A549 (cell line): ENCODE data around the gene TRMT1. TPM values are rescaled to one million over a fixed set of nuclear protein-coding genes. Genes with fewer than 3 reads are reported as not detected.

ENCODE experiments used
- ATAC-seq, 2 experiments: fragments of 200-7000 bp in 1 of 2; fragments of >200 bp in 1 of 2; cut with Nextera tagmentation in 1 of 2; cut with Tn5 transposase in 1 of 2; 3 replicates each; pipeline versions ENCODE4 v1.8.0 to v1.9.1; 2018 to 2020; ENCODE audit warnings: mild to moderate bottlenecking in 1 of 2, moderate library complexity in 1 of 2
- CTCF ChIA-PET: fragments of 300-600 bp; sonication (Branson Sonifier 250); formaldehyde crosslinking; extraction: SDS; loops from one replicate; lab custom pipeline; 2021; ENCODE audit warnings: antibody characterized with exemption, inconsistent platforms; lab: Yijun Ruan, JAX
- POLR2A ChIA-PET: fragments of 350-600 bp; formaldehyde crosslinking; extraction: SDS; loops from one replicate; lab custom pipeline; 2021; ENCODE audit warnings: antibody characterized with exemption, inconsistent platforms; lab: Yijun Ruan, JAX
- DNase-seq, 2 experiments: peaks; one replicate each; pipeline versions ENCODE4 v3.0.0 to v3.0.0-alpha.2; 2011 to 2016; ENCODE audit warnings: low read depth in 1 of 2, low spot score in 1 of 2
- FAIRE-seq: peaks from 2 replicates; lab custom pipeline; 2011; peaks lifted over from hg19 to GRCh38; lab: Jason Lieb, UNC
- H3K27ac ChIP-seq, 2 experiments: fragments of >200 bp; sonication (Bioruptor Twin); formaldehyde crosslinking; 3 replicates each; pipeline ENCODE4 v1.5.1; 2016 to 2017
- H3K4me1 ChIP-seq: fragments of >200 bp; sonication (Bioruptor Twin); formaldehyde crosslinking; 3 replicates; pipeline ENCODE4 v1.6.1; 2016
- H3K4me2 ChIP-seq: fragments of >200 bp; sonication (Bioruptor Twin); formaldehyde crosslinking; 3 replicates; pipeline ENCODE4 v1.6.1; 2016
- H3K4me3 ChIP-seq: fragments of >200 bp; sonication (Bioruptor Twin); formaldehyde crosslinking; 3 replicates; pipeline ENCODE4 v1.5.1; 2016
- H3K9me3 ChIP-seq: fragments of >200 bp; sonication (Bioruptor Twin); formaldehyde crosslinking; 3 replicates; pipeline ENCODE4 v1.6.1; 2016
- BCL3 ChIP-seq: fragments of >200 bp; sonication (Bioruptor Twin); formaldehyde crosslinking; IDR thresholded peaks from 3 replicates; pipeline ENCODE4 v1.6.1; 2016
- CBX2 ChIP-seq: fragments of 200-600 bp; sonication (generic); IDR thresholded peaks from 2 replicates; pipeline ENCODE4 v1.6.1; 2016; ENCODE audit warnings: low read depth, mild to moderate bottlenecking, borderline replicate concordance
- CBX8 ChIP-seq: fragments of 200-600 bp; sonication (generic); IDR thresholded peaks from 2 replicates; pipeline ENCODE4 v1.6.1; 2016
- CTCF ChIP-seq: fragments of >200 bp; sonication (Bioruptor Twin); formaldehyde crosslinking; IDR thresholded peaks from 3 replicates; pipeline ENCODE4 v1.5.1; 2016
- EHMT2 ChIP-seq: fragments of 200-600 bp; sonication (generic); IDR thresholded peaks from 2 replicates; pipeline ENCODE4 v1.6.1; 2016; ENCODE audit warnings: antibody characterized with exemption, low read depth, mild to moderate bottlenecking, moderate library complexity
- ELK1 ChIP-seq: fragments of 150-350 bp; IDR thresholded peaks from 2 replicates; pipeline ENCODE4 v1.6.1; 2014; ENCODE audit warnings: low read depth, mild to moderate bottlenecking, low read length
- FOSL2 ChIP-seq, 2 experiments: fragments of 450-650 bp in 1 of 2; fragments of >200 bp in 1 of 2; sonication (Bioruptor Twin) in 1 of 2; formaldehyde crosslinking; IDR thresholded peaks; 2 replicates each; pipeline versions ENCODE4 v1.5.0 to v1.6.1; 2016 to 2020; ENCODE audit warnings: mild to moderate bottlenecking in 1 of 2, moderate library complexity in 1 of 2
- GATA3 ChIP-seq: IDR thresholded peaks from 2 replicates; pipeline ENCODE4 v1.6.1; 2012; ENCODE audit warnings: borderline replicate concordance
- HES2 ChIP-seq: fragments of >200 bp; sonication (Bioruptor Twin); formaldehyde crosslinking; IDR thresholded peaks from 2 replicates; pipeline ENCODE4 v1.6.1; 2016
- HEYL ChIP-seq: fragments of 250-450 bp; sonication (Bioruptor Pico); IDR thresholded peaks from 2 replicates; pipeline ENCODE4 v1.8.0; 2021; ENCODE audit warnings: mild to moderate bottlenecking, moderate library complexity
- HMGXB4 ChIP-seq: fragments of 250-450 bp; sonication (Bioruptor Pico); IDR thresholded peaks from 2 replicates; pipeline ENCODE4 v1.5.0; 2021; ENCODE audit warnings: mild to moderate bottlenecking, moderate library complexity, borderline replicate concordance
- HOXA7 ChIP-seq: fragments of 250-450 bp; sonication (Bioruptor Pico); IDR thresholded peaks from 2 replicates; pipeline ENCODE4 v1.5.0; 2020; ENCODE audit warnings: mild to moderate bottlenecking, moderate library complexity
- KDM1A ChIP-seq: fragments of 200-600 bp; sonication (generic); IDR thresholded peaks from 2 replicates; pipeline ENCODE4 v1.6.1; 2016; ENCODE audit warnings: low read depth, mild to moderate bottlenecking
- MAZ ChIP-seq: fragments of 150-350 bp; IDR thresholded peaks from 2 replicates; pipeline ENCODE4 v1.6.1; 2014; ENCODE audit warnings: antibody characterized with exemption, low read depth, low read length, borderline replicate concordance
- MYC ChIP-seq: IDR thresholded peaks from 2 replicates; pipeline ENCODE4 v1.6.1; 2012; ENCODE audit warnings: mild to moderate bottlenecking, inconsistent platforms, low read length, improper control_type of control experiment, borderline replicate concordance
- NFE2L2 ChIP-seq: fragments of 150-350 bp; conservative IDR thresholded peaks from 2 replicates; pipeline ENCODE4 v1.6.1; 2014; ENCODE audit warnings: low read length
- NPAS2 ChIP-seq: fragments of 250-450 bp; sonication (Bioruptor Pico); IDR thresholded peaks from 2 replicates; pipeline ENCODE4 v1.8.0; 2022; ENCODE audit warnings: mild to moderate bottlenecking, moderate library complexity, borderline replicate concordance
- USF2 ChIP-seq: fragments of 450-650 bp; IDR thresholded peaks from 2 replicates; pipeline ENCODE4 v1.6.1; 2014; ENCODE audit warnings: antibody characterized with exemption
- ZSCAN20 ChIP-seq: fragments of 250-450 bp; sonication (Bioruptor Pico); IDR thresholded peaks from 2 replicates; pipeline ENCODE4 v1.8.0; 2022; ENCODE audit warnings: mild to moderate bottlenecking, moderate library complexity
- WGBS: methylation state at CpG from one replicate; pipeline ENCODE4 v1.1.6; 2017; ENCODE audit errors: missing lambda C conversion rate; 5-methylcytosine and 5-hydroxymethylcytosine counted together
- polyA plus RNA-seq, 4 experiments: library from polyadenylated mRNA; depleted of rRNA in 3 of 4; stranded (reverse); fragments of >200 nt; fragmentation: RNase III in 1 of 4; extraction: RNeasy Plus Mini Kit Qiagen cat#74134 plus additional on column Dnase treatment in 1 of 4; gene quantifications; 2 replicates in 3 of 4; 3 replicates in 1 of 4; pipeline ENCODE4 v1.2.3, GENCODE V29; 2011 to 2017

TRMT1 gene
- polyA plus RNA-seq, 2 of the 4 experiments (the other 2 are of a cell fraction) = 18.2 to 29.8 TPM

- no peak for TF ChIP-seq USF2
- no peak for TF ChIP-seq HOXA7 (CRISPR knock-in tag)
- TF ChIP-seq MAZ = no peak
These were observed 12.8 kb upstream of the TRMT1 start (continued) for GRCh38 chr19:13129384-13129783.

- no CpG with 5 or more reads among the region's 1 CpG for WGBS
- ChIA-PET POLR2A (no interaction called here), CTCF (interaction anchor here (0.6 to 1.6 kb wide), 6 partner anchors 8 to 246 kb away, joined by 3 to 6 read pairs (median 4); no protein-coding TSS in a partner anchor)
- 0 out of 6 replicates have a peak overlapping the region, but pooled peaks of 1 of the 2 experiments have one; percentile 35 for H3K27ac ChIP-seq
- no peak for TF ChIP-seq GATA3
- no peak overlapping the region for H3K4me2 ChIP-seq
- H3K4me1 ChIP-seq = no peaks in the 10 kb centered on the region
- no peak for FAIRE-seq
- H3K4me3 ChIP-seq = no peak overlapping the region
- peak in 1 of 2 experiments; percentile 47; a peak in 3 of 6 replicates for ATAC-seq
- H3K9me3 ChIP-seq = no peaks in the 10 kb centered on the region
- DNase-seq = no peak
These were observed 12.0 kb upstream of the TRMT1 start for GRCh38 chr19:13128583-13128982.

GRCh38 chr19:13127811-13128575 lies 11.5 kb upstream of the TRMT1 start:
- POLR2A ChIA-PET = interaction anchor here (0.7 kb wide), 1 partner anchor 88 kb away, joined by 4 read pairs; no protein-coding TSS in a partner anchor
- H3K27ac ChIP-seq = 0 out of 6 replicates have a peak overlapping the region, but pooled peaks of 1 of the 2 experiments have one; percentile 35

GRCh38 chr19:13127051-13127450 lies 10.5 kb upstream of the TRMT1 start:
- TF ChIP-seq CBX8 (no peak), MYC (no peak), CTCF (no peak), HOXA7 (CRISPR knock-in tag) (no peak), ZSCAN20 (CRISPR knock-in tag) (no peak), CBX2 (no peak), NPAS2 (CRISPR knock-in tag) (no peak), HES2 (no peak), HMGXB4 (CRISPR knock-in tag) (no peak), HEYL (CRISPR knock-in tag) (no peak), FOSL2 (IDR thresholded peaks at IDR 0.05) (no peak), FOSL2 (CRISPR knock-in tag; IDR thresholded peaks at IDR 0.05) (no peak), BCL3 (no peak)
- TF ChIP-seq, all 56 proteins: peak for 0
- 91% methylated on average over 9 of the region's 9 CpGs for WGBS
- no peak for DNase-seq
- no peaks in the 10 kb centered on the region for H3K9me3 ChIP-seq
- H3K27ac ChIP-seq = no peak overlapping the region
- ChIA-PET POLR2A (interaction anchor here (0.7 kb wide), 1 partner anchor 87 kb away, joined by 4 read pairs; no protein-coding TSS in a partner anchor), CTCF (interaction anchor here (1.6 kb wide), 1 partner anchor 9 kb away, joined by 5 read pairs; no protein-coding TSS in a partner anchor)
- no peak overlapping the region for H3K4me2 ChIP-seq
- H3K4me3 ChIP-seq = no peak overlapping the region
- ATAC-seq = no peak
- FAIRE-seq = no peak
- no peaks in the 10 kb centered on the region for H3K4me1 ChIP-seq

More at GRCh38 chr19:13127811-13128575, 11.5 kb upstream of the TRMT1 start:
- DNase-seq (no peak), FAIRE-seq (no peak), ATAC-seq (no peak)
- Histone ChIP-seq H3K4me3 (no peak overlapping the region), H3K4me1 (no peaks in the 10 kb centered on the region), H3K9me3 (no peaks in the 10 kb centered on the region), H3K4me2 (no peak overlapping the region)
- TF ChIP-seq EHMT2 (no peak), KDM1A (no peak), NFE2L2 (no peak), ELK1 (no peak)
- WGBS = 87% methylated on average over 5 of the region's 6 CpGs
- CTCF ChIA-PET = interaction anchor here (0.6 to 1.6 kb wide), 5 partner anchors 9 to 245 kb away, joined by 3 to 6 read pairs (median 4); no protein-coding TSS in a partner anchor
